Osteocyte (in vitro differentiated cells): ENCODE results near the gene FIGN. TPM values are rescaled to one million over a fixed set of nuclear protein-coding genes. Genes with fewer than 3 reads are reported as not detected.

Experiments
- DNase-seq: peaks from one replicate; pipeline ENCODE4 v3.0.0; 2021; ENCODE audit warnings: mixed read lengths; ENCODE audit not compliant: unreplicated experiment; ENCODE audit errors: extremely low spot score
- H3K27ac Mint-ChIP-seq: one replicate; pipeline ENCODE4 v1.8.0; 2021; ENCODE audit warnings: mild to moderate bottlenecking, mixed read lengths; ENCODE audit not compliant: unreplicated experiment
- H3K27me3 Mint-ChIP-seq: one replicate; pipeline ENCODE4 v1.8.0; 2021; ENCODE audit warnings: mixed read lengths; ENCODE audit not compliant: unreplicated experiment
- H3K36me3 Mint-ChIP-seq: one replicate; pipeline ENCODE4 v1.8.0; 2021; ENCODE audit warnings: mixed read lengths; ENCODE audit not compliant: unreplicated experiment
- H3K4me1 Mint-ChIP-seq: one replicate; pipeline ENCODE4 v1.8.0; 2021; ENCODE audit warnings: mixed read lengths; ENCODE audit not compliant: unreplicated experiment
- H3K4me3 Mint-ChIP-seq: one replicate; pipeline ENCODE4 v1.8.0; 2021; ENCODE audit warnings: mild to moderate bottlenecking, moderate library complexity, mixed read lengths; ENCODE audit not compliant: unreplicated experiment
- H3K9me3 Mint-ChIP-seq: one replicate; pipeline ENCODE4 v1.8.0; 2021; ENCODE audit warnings: mixed read lengths; ENCODE audit not compliant: unreplicated experiment
- total RNA-seq: library from RNA; stranded (reverse); gene quantifications from 2 replicates; pipeline ENCODE4 v1.2.1, GENCODE V29; 2021
- TF ChIP-seq, protein P1 (sequence below): fragments of 200-600 bp; sonication (generic); IDR thresholded peaks from 2 replicates; pipeline ENCODE4 v1.5.0; 2021; ENCODE audit warnings: antibody characterized with exemption, mild to moderate bottlenecking, moderate library complexity

Gene FIGN
- total RNA-seq, 1 donor from 2014 or later, result 37.7 TPM

DNA sequence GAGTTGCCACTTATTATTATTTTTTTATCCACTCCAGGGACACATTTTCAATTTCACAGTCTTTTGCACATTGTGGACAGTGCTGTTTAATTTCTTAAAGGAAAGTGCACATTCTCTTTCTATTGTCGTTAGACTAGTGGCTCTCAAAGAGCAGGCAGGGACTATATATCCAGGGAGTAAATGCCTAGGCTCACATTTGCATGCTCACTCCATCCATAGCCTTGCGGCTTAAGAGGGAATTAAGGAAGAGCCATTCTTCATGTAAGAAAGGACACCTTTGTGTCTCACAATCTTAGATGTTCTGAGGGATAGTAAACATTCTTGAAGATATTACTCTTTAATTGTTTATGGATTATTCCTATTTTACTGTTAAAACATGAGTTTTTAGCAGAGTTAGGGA lies 70.8 kb downstream of the FIGN start:
- Mint-ChIP-seq H3K27ac (peak overlapping the region; percentile 87), H3K4me3 (no peak overlapping the region), H3K9me3 (peaks cover 5% of the 10 kb centered on the region), H3K36me3 (peaks cover 28% of the 10 kb centered on the region), H3K4me1 (peaks cover 72% of the 10 kb centered on the region), H3K27me3 (no peaks in the 10 kb centered on the region)
- TF ChIP-seq, protein P1, sequence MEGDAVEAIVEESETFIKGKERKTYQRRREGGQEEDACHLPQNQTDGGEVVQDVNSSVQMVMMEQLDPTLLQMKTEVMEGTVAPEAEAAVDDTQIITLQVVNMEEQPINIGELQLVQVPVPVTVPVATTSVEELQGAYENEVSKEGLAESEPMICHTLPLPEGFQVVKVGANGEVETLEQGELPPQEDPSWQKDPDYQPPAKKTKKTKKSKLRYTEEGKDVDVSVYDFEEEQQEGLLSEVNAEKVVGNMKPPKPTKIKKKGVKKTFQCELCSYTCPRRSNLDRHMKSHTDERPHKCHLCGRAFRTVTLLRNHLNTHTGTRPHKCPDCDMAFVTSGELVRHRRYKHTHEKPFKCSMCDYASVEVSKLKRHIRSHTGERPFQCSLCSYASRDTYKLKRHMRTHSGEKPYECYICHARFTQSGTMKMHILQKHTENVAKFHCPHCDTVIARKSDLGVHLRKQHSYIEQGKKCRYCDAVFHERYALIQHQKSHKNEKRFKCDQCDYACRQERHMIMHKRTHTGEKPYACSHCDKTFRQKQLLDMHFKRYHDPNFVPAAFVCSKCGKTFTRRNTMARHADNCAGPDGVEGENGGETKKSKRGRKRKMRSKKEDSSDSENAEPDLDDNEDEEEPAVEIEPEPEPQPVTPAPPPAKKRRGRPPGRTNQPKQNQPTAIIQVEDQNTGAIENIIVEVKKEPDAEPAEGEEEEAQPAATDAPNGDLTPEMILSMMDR, result no peak
- no peak for DNase-seq

DNA sequence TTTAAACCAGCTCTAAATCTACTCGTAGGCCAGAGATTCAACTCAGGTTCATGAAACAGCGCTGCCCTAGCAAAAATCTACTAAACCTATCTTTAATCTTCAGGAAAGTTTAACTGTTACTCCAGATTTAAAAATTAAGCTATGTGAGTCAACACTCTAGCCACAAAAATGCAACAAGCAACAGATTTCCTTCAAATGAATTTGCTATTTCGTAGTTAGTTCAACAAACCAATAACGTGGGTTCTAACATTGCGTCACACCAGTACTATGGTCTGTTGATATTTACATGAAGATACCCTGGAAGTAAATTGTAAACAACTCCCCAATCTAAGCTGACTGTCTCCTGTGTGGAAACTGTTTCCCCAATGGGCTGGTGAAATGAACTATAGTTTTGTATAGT lies 71.2 kb downstream of the FIGN start:
- TF ChIP-seq, protein P1, result no peak
- Mint-ChIP-seq H3K9me3 (peaks cover 5% of the 10 kb centered on the region), H3K4me1 (peaks cover 73% of the 10 kb centered on the region), H3K36me3 (peaks cover 27% of the 10 kb centered on the region), H3K4me3 (no peak overlapping the region), H3K27me3 (no peaks in the 10 kb centered on the region), H3K27ac (peak overlapping the region; percentile 87)
- no peak for DNase-seq

DNA sequence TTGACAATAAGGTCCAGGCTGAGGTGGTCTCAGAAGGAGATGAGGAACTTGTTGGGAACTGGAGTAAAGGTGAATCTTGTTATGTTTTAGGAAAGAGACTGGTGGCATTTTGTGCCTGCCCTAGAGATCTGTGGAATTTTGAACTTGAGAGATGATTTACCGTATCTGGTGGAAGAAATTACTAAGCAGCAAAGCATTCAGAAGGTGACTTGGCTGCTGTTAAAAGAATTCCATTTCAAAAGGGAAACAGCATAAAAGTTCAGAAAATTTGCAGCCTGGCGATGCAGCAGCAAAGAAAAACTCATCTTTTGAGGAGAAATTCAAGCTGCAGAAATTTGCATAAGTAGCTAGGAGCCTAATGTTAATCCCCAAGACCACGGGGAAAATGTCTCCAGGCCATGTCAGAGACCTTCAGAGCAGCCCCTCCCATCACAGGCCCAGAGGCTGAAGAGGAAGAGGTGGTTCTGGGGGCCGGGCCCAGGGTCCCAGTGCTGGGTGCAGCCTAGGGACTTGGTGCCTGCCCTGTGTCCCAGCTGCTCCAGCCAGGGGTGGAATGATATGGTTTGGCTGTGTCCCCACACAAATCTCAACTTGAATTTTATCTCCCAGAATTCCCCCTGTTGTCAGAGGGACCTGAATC lies 73.5 kb downstream of the FIGN start:
- TF ChIP-seq, protein P1, result no peak
- H3K36me3 Mint-ChIP-seq, result peaks cover 22% of the 10 kb centered on the region
- H3K27me3 Mint-ChIP-seq, result no peaks in the 10 kb centered on the region
- peaks cover 81% of the 10 kb centered on the region for H3K4me1 Mint-ChIP-seq
- DNase-seq, result no peak
- H3K9me3 Mint-ChIP-seq, result peaks cover 2% of the 10 kb centered on the region
- no peak overlapping the region for H3K4me3 Mint-ChIP-seq
- H3K27ac Mint-ChIP-seq, result peak overlapping the region; percentile 40

DNA sequence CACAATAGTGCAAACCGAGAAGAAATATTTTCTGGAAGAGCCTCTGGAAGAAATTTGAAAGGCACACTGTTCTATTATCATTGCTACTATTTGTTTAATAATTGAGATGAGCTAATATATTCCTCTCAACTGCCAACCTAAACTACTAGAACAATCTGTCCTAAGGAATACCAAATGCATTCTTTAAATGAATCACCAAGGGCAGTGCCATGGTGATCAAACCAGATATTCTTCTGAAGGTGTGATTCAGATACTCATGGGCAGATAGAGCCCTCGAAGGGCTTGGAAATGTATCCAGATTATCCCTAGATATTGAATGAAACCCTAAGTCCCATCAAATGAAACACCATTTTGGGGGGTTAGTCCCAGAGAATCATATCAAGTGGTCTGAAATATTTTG lies 76.6 kb downstream of the FIGN start:
- Mint-ChIP-seq H3K4me3 (no peak overlapping the region), H3K27me3 (no peaks in the 10 kb centered on the region), H3K36me3 (peaks cover 28% of the 10 kb centered on the region), H3K4me1 (peaks cover 73% of the 10 kb centered on the region), H3K27ac (peak overlapping the region; percentile 9), H3K9me3 (no peaks in the 10 kb centered on the region)
- DNase-seq, result no peak
- TF ChIP-seq, protein P1, result no peak

DNA sequence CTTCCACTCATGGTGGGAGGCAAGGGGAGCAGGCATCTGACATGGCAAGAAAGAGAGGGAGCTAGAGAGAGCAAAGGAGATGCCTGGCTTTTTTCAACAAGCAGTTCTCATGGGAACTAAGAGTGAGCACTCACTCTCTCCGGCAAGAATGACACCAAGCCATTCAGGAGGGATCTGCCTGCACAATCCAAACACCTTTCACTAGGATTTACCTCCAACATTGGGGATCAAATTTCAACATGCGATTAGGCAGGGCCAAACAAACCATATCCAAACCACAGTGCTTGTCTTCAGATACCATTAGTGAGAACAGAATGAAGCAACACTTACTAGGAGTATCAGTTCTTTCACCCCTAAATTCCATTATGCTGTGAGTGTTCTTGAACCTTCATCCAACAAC lies 77.3 kb downstream of the FIGN start:
- H3K27me3 Mint-ChIP-seq, result no peaks in the 10 kb centered on the region
- TF ChIP-seq, protein P1, result no peak
- no peaks in the 10 kb centered on the region for H3K9me3 Mint-ChIP-seq
- H3K4me1 Mint-ChIP-seq, result peaks cover 68% of the 10 kb centered on the region
- H3K4me3 Mint-ChIP-seq, result no peak overlapping the region
- DNase-seq, result no peak
- peak overlapping the region; percentile 9 for H3K27ac Mint-ChIP-seq
- H3K36me3 Mint-ChIP-seq, result peaks cover 23% of the 10 kb centered on the region
